Smooth muscle cell of the umbilical artery (primary cell): ENCODE data around the gene FOLR1. TPM values are rescaled to one million over a fixed set of nuclear protein-coding genes. Genes with fewer than 3 reads are reported as not detected.

Experiments used
- total RNA-seq: library from RNA; depleted of rRNA; stranded (reverse); fragments of >200 nt; gene quantifications from 2 replicates; pipeline ENCODE4 v1.2.3, GENCODE V29; 2014

The FOLR1 gene
- not detected in 2 replicates for total RNA-seq

DNA sequence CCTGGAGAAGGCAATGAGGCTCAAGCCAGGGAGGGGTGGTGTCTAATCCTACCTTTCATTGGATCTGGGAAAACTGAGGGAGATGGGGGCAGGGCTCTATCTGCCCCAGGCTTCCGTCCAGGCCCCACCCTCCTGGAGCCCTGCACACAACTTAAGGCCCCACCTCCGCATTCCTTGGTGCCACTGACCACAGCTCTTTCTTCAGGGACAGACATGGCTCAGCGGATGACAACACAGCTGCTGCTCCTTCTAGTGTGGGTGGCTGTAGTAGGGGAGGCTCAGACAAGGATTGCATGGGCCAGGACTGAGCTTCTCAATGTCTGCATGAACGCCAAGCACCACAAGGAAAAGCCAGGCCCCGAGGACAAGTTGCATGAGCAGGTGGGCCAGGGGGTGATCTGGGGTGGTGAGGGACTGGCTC is at the start of gene FOLR1:
FOLR1 (plus strand) TSS at position 180 of the 421 bp plus-strand sequence; CDS start at position 214, 34 bp downstream.

GRCh38 chr11:72216638-72217037 is 24.7 kb downstream of the FOLR1 start, which contains the start of gene FOLR2:
Gene FOLR2, plus strand, starts transcription at chr11:72216794. Its CDS starts 1,791 bp downstream, at chr11:72218585.

GRCh38 chr11:72224564-72225410 is 32.8 kb downstream of the FOLR1 start, which contains the start of gene INPPL1:
Gene INPPL1, plus strand, starts transcription at chr11:72224767. Its CDS starts 218 bp downstream, at chr11:72224985.

GRCh38 chr11:72244060-72244360 is 52.1 kb downstream of the FOLR1 start, which contains the start of gene PHOX2A:
Gene PHOX2A, minus strand, starts transcription at chr11:72244176. Its CDS starts 172 bp downstream, at chr11:72244004.

Other genes with a start within 250 kb of the FOLR1 start
- gene IL18BP, start 193.2 kb upstream of the FOLR1 start, total RNA-seq, result 2.7 and 4.5 TPM in 2 replicates
- 121 and 150 TPM in 2 replicates for gene NUMA1, start 111.6 kb upstream of the FOLR1 start, total RNA-seq
- gene LRRC51, start 111.3 kb upstream of the FOLR1 start, total RNA-seq, result 2.4 and 4.3 TPM in 2 replicates
- 62.6 and 63.0 TPM in 2 replicates for gene LAMTOR1, start 88.8 kb upstream of the FOLR1 start, total RNA-seq
- gene TOMT, start 86.2 kb upstream of the FOLR1 start, total RNA-seq, result not detected in 2 replicates
- gene ANAPC15, start 79.4 kb upstream of the FOLR1 start, total RNA-seq, result 15.4 and 17.4 TPM in 2 replicates
- 0.23 TPM in 1 of 2 replicates, not detected in the other for gene FOLR3, start 56.4 kb upstream of the FOLR1 start, total RNA-seq
- gene FOLR2, start 24.7 kb downstream of the FOLR1 start, total RNA-seq, result not detected in 2 replicates
- gene INPPL1, start 32.6 kb downstream of the FOLR1 start, total RNA-seq, result 78.4 and 102 TPM in 2 replicates
- not detected in 2 replicates for gene PHOX2A, start 52.0 kb downstream of the FOLR1 start, total RNA-seq
- 36.5 and 47.5 TPM in 2 replicates for gene CLPB, start 242.4 kb downstream of the FOLR1 start, total RNA-seq